HEK293 (cell line): ENCODE measurements around the gene DSCAM.

Source experiments
- CTCF ChIA-PET: fragments of 350-600 bp; formaldehyde crosslinking; extraction: SDS; loops from one replicate; lab custom pipeline; 2021; ENCODE audit warnings: antibody characterized with exemption; lab: Yijun Ruan, JAX
- POLR2A ChIA-PET: fragments of 300-600 bp; formaldehyde crosslinking; extraction: SDS; loops from one replicate; lab custom pipeline; 2020; ENCODE audit warnings: antibody characterized with exemption, inconsistent platforms; lab: Yijun Ruan, JAX
- H3K27ac ChIP-seq: fragments of 200-500 bp; sonication (Bioruptor generic); 2 replicates; pipeline ENCODE4 v1.5.1; 2014; ENCODE audit warnings: low read depth, low read length, control low read depth, inconsistent platforms; ENCODE audit errors: extremely low read depth
- H3K36me3 ChIP-seq, 2 experiments: fragments of 200-500 bp in 1 of 2; sonication (Bioruptor generic) in 1 of 2; 1 replicate in 1 of 2; 2 replicates in 1 of 2; pipeline ENCODE4 v1.5.1; 2014 to 2017; ENCODE audit warnings: inconsistent platforms in 2 of 2, low read length in 2 of 2; ENCODE audit not compliant: control insufficient read depth in 2 of 2, insufficient read depth in 1 of 2
- H3K4me1 ChIP-seq: fragments of 200-500 bp; sonication (Bioruptor generic); 2 replicates; pipeline ENCODE4 v1.5.1; 2014; ENCODE audit warnings: mild to moderate bottlenecking, low read length, inconsistent platforms; ENCODE audit not compliant: control insufficient read depth, insufficient read depth
- H3K4me3 ChIP-seq: 2 replicates; pipeline ENCODE4 v1.5.1; 2011; ENCODE audit warnings: low read depth, mild to moderate bottlenecking, control low read depth, low read length, moderate library complexity
- H3K9me3 ChIP-seq: fragments of 200-500 bp; sonication (Bioruptor generic); 2 replicates; pipeline ENCODE4 v1.5.1; 2014; ENCODE audit warnings: low read depth, low read length, inconsistent platforms; ENCODE audit not compliant: control insufficient read depth, insufficient read depth
- BCL11B ChIP-seq: fragments of 450-650 bp; formaldehyde crosslinking; IDR thresholded peaks from 2 replicates; pipeline ENCODE4 v1.5.1; 2016; ENCODE audit warnings: low read depth, missing biosample characterization, missing genetic modification characterization
- GFI1B ChIP-seq: fragments of 450-650 bp; formaldehyde crosslinking; IDR thresholded peaks from 2 replicates; pipeline ENCODE4 v1.5.1; 2016; ENCODE audit warnings: missing biosample characterization, missing genetic modification characterization
- GLI4 ChIP-seq: fragments of 450-650 bp; formaldehyde crosslinking; IDR thresholded peaks from 2 replicates; pipeline ENCODE4 v1.5.1; 2016; ENCODE audit warnings: missing biosample characterization, missing genetic modification characterization
- PRDM6 ChIP-seq: fragments of 450-650 bp; formaldehyde crosslinking; IDR thresholded peaks from 2 replicates; pipeline ENCODE4 v1.5.1; 2017; ENCODE audit warnings: missing biosample characterization, missing genetic modification characterization
- ZBTB11 ChIP-seq: fragments of 450-650 bp; formaldehyde crosslinking; conservative IDR thresholded peaks from 2 replicates; pipeline ENCODE4 v1.5.1; 2016; ENCODE audit warnings: low read depth, missing biosample characterization, missing genetic modification characterization
- ZBTB17 ChIP-seq: fragments of 450-650 bp; formaldehyde crosslinking; IDR thresholded peaks from 2 replicates; pipeline ENCODE4 v1.5.1; 2016; ENCODE audit warnings: missing biosample characterization, missing genetic modification characterization
- ZFHX2 ChIP-seq: fragments of 450-650 bp; formaldehyde crosslinking; conservative IDR thresholded peaks from 2 replicates; pipeline ENCODE4 v1.5.1; 2016; ENCODE audit warnings: missing biosample characterization, missing genetic modification characterization
- ZNF138 ChIP-seq: fragments of 450-650 bp; formaldehyde crosslinking; IDR thresholded peaks from 2 replicates; pipeline ENCODE4 v1.5.1; 2016; ENCODE audit warnings: missing biosample characterization, missing genetic modification characterization, borderline replicate concordance
- ZNF140 ChIP-seq: fragments of 450-650 bp; formaldehyde crosslinking; IDR thresholded peaks from 2 replicates; pipeline ENCODE4 v1.5.1; 2016; ENCODE audit warnings: missing biosample characterization, missing genetic modification characterization
- ZNF239 ChIP-seq: fragments of 450-650 bp; formaldehyde crosslinking; IDR thresholded peaks from 2 replicates; pipeline ENCODE4 v1.5.1; 2016; ENCODE audit warnings: missing biosample characterization, missing genetic modification characterization
- ZNF292 ChIP-seq: fragments of 450-650 bp; formaldehyde crosslinking; IDR thresholded peaks from 2 replicates; pipeline ENCODE4 v1.5.1; 2016; ENCODE audit warnings: low read depth, missing biosample characterization, missing genetic modification characterization, borderline replicate concordance
- ZNF302 ChIP-seq: fragments of 450-650 bp; formaldehyde crosslinking; IDR thresholded peaks from 2 replicates; pipeline ENCODE4 v1.5.1; 2016; ENCODE audit warnings: missing biosample characterization, missing genetic modification characterization, low read depth
- ZNF529 ChIP-seq: fragments of 450-650 bp; formaldehyde crosslinking; IDR thresholded peaks from 2 replicates; pipeline ENCODE4 v1.5.1; 2017; ENCODE audit warnings: missing genetic modification characterization, missing biosample characterization; ENCODE audit not compliant: insufficient replicate concordance
- ZNF544 ChIP-seq: fragments of 450-650 bp; formaldehyde crosslinking; IDR thresholded peaks from 2 replicates; pipeline ENCODE4 v1.5.0; 2017; ENCODE audit warnings: missing biosample characterization, missing genetic modification characterization
- ZNF558 ChIP-seq: fragments of 450-650 bp; formaldehyde crosslinking; IDR thresholded peaks from 2 replicates; pipeline ENCODE4 v1.5.1; 2016; ENCODE audit warnings: missing biosample characterization, missing genetic modification characterization
- ZNF623 ChIP-seq: fragments of 450-650 bp; formaldehyde crosslinking; IDR thresholded peaks from 2 replicates; pipeline ENCODE4 v1.5.1; 2016; ENCODE audit warnings: missing biosample characterization, missing genetic modification characterization
- ZNF704 ChIP-seq: fragments of 450-650 bp; formaldehyde crosslinking; IDR thresholded peaks from 2 replicates; pipeline ENCODE4 v1.5.1; 2016; ENCODE audit warnings: missing biosample characterization, missing genetic modification characterization
- ZNF777 ChIP-seq: fragments of 450-650 bp; formaldehyde crosslinking; IDR thresholded peaks from 2 replicates; pipeline ENCODE4 v1.5.1; 2017; ENCODE audit warnings: missing biosample characterization, missing genetic modification characterization, borderline replicate concordance
- ZXDB ChIP-seq: fragments of 450-650 bp; formaldehyde crosslinking; IDR thresholded peaks from 2 replicates; pipeline ENCODE4 v1.5.1; 2016; ENCODE audit warnings: missing biosample characterization, missing genetic modification characterization
- TF ChIP-seq, protein P1 (sequence below): fragments of 450-650 bp; formaldehyde crosslinking; IDR thresholded peaks from 2 replicates; pipeline ENCODE4 v1.5.1; 2016; ENCODE audit warnings: missing biosample characterization, missing genetic modification characterization, borderline replicate concordance

The DSCAM gene

GRCh38 chr21:40276001-40276400 is 571.0 kb downstream of the DSCAM start:
- ChIA-PET CTCF (no interaction called here), POLR2A (no interaction called here)

More at GRCh38 chr21:40276001-40276400, 571.0 kb downstream of the DSCAM start:
- no peak for TF ChIP-seq ZNF777 (tag by site-specific recombination)
- no peak for TF ChIP-seq BCL11B (tag by site-specific recombination)
- TF ChIP-seq ZNF623 (tag by site-specific recombination): no peak
- TF ChIP-seq ZNF292: no peak
- no peak for TF ChIP-seq GFI1B (tag by site-specific recombination)
- no peak for TF ChIP-seq ZXDB (tag by site-specific recombination)
- TF ChIP-seq ZBTB17: no peak
- TF ChIP-seq, protein P1, sequence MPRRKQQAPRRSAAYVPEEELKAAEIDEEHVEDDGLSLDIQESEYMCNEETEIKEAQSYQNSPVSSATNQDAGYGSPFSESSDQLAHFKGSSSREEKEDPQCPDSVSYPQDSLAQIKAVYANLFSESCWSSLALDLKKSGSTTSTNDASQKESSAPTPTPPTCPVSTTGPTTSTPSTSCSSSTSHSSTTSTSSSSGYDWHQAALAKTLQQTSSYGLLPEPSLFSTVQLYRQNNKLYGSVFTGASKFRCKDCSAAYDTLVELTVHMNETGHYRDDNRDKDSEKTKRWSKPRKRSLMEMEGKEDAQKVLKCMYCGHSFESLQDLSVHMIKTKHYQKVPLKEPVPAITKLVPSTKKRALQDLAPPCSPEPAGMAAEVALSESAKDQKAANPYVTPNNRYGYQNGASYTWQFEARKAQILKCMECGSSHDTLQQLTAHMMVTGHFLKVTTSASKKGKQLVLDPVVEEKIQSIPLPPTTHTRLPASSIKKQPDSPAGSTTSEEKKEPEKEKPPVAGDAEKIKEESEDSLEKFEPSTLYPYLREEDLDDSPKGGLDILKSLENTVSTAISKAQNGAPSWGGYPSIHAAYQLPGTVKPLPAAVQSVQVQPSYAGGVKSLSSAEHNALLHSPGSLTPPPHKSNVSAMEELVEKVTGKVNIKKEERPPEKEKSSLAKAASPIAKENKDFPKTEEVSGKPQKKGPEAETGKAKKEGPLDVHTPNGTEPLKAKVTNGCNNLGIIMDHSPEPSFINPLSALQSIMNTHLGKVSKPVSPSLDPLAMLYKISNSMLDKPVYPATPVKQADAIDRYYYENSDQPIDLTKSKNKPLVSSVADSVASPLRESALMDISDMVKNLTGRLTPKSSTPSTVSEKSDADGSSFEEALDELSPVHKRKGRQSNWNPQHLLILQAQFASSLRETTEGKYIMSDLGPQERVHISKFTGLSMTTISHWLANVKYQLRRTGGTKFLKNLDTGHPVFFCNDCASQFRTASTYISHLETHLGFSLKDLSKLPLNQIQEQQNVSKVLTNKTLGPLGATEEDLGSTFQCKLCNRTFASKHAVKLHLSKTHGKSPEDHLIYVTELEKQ (tag by site-specific recombination): no peak
- TF ChIP-seq ZNF544 (tag by site-specific recombination): no peak
- TF ChIP-seq ZNF138 (tag by site-specific recombination): no peak
- TF ChIP-seq GLI4 (tag by site-specific recombination): no peak
- TF ChIP-seq ZNF140: no peak
- TF ChIP-seq ZNF302 (tag by site-specific recombination): no peak
- TF ChIP-seq ZNF704 (tag by site-specific recombination): no peak
- TF ChIP-seq ZNF529: no peak
- TF ChIP-seq ZBTB11: no peak
- TF ChIP-seq ZNF558 (tag by site-specific recombination): no peak
- TF ChIP-seq ZNF239 (tag by site-specific recombination): no peak
- no peak for TF ChIP-seq ZFHX2 (tag by site-specific recombination)
- no peak for TF ChIP-seq PRDM6 (tag by site-specific recombination)
- Histone ChIP-seq H3K27ac (no peak overlapping the region), H3K4me3 (no peak overlapping the region), H3K9me3 (no peaks in the 10 kb centered on the region), H3K36me3 (no peaks in the 10 kb centered on the region), H3K4me1 (no peaks in the 10 kb centered on the region)
